ENCODE measurements around the gene GNAI3.

Gene GNAI3

DNA sequence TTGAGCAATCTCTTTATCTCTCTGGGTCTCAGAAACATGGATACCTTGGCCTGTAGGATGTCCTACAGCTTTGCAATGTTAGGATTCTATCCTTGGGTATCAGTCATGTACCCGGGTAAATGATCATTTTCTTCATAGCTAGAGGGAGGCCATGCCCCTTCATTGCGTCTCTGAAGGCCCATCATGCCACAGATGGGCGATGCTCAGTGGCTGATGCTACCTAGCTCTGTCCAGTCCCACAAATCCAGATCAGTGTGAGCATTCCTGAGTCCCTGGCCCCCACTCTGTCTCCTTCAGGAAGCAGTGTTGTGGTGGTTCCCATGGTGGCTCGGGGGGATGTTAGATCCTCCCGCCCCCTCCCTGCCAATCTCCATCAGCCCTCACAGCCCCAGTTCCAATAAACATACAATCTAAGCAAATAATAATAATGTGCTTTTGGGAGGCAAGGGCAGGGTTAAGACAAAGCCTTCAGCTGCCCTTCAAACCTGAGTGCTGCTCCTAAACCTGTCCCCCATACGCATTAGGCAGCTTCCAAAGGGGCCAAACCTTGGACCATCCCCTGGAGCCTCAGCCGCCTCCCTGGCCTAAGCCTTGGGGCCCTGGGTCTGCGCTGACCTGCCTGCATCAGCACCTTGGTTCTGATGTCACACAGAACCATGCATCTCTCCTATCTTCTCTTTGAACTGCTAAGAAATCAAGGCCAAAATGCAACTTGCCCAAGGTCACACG, 9.4 kb upstream of the GNAI3 start:
- Histone ChIP-seq H4K20me1 (ENCODE audit: control insufficient read depth, insufficient read depth, low read depth, low read length) (no peaks in the 10 kb centered on the region), H3K79me2 (ENCODE audit: control insufficient read depth, low read length) (no peaks in the 10 kb centered on the region), H3K9me2 (replicated peaks; ENCODE audit: control insufficient read depth, low read length) (no peaks in the 10 kb centered on the region), H3K27me3 (ENCODE audit: control insufficient read depth, low read length) (peaks cover 11% of the 10 kb centered on the region; the same call in 1 of the 2 replicates), H3F3A (ENCODE audit: control insufficient read depth, insufficient read depth) (no peaks in the 10 kb centered on the region), H3K4me1 (ENCODE audit: control insufficient read depth, low read length) (no peaks in the 10 kb centered on the region), H3K4me3 (ENCODE audit: low read length) (no peak overlapping the region), H3K4me2 (ENCODE audit: low read length) (no peak overlapping the region), H3K36me3 (ENCODE audit: control insufficient read depth, low read length) (no peaks in the 10 kb centered on the region), H3K27ac (ENCODE audit: low read depth, low read length) (no peak overlapping the region), H3K9me3 (ENCODE audit: control insufficient read depth, insufficient read depth, low read length) (no peaks in the 10 kb centered on the region)
- TF ChIP-seq, protein P1, sequence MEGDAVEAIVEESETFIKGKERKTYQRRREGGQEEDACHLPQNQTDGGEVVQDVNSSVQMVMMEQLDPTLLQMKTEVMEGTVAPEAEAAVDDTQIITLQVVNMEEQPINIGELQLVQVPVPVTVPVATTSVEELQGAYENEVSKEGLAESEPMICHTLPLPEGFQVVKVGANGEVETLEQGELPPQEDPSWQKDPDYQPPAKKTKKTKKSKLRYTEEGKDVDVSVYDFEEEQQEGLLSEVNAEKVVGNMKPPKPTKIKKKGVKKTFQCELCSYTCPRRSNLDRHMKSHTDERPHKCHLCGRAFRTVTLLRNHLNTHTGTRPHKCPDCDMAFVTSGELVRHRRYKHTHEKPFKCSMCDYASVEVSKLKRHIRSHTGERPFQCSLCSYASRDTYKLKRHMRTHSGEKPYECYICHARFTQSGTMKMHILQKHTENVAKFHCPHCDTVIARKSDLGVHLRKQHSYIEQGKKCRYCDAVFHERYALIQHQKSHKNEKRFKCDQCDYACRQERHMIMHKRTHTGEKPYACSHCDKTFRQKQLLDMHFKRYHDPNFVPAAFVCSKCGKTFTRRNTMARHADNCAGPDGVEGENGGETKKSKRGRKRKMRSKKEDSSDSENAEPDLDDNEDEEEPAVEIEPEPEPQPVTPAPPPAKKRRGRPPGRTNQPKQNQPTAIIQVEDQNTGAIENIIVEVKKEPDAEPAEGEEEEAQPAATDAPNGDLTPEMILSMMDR (IDR thresholded peaks at IDR 0.05; ENCODE audit: low read depth, low read length, poor library complexity, severe bottlenecking): no peak
- TF ChIP-seq EZH2phosphoT487 (IDR thresholded peaks at IDR 0.05; ENCODE audit: borderline replicate concordance, low read length): no peak

DNA sequence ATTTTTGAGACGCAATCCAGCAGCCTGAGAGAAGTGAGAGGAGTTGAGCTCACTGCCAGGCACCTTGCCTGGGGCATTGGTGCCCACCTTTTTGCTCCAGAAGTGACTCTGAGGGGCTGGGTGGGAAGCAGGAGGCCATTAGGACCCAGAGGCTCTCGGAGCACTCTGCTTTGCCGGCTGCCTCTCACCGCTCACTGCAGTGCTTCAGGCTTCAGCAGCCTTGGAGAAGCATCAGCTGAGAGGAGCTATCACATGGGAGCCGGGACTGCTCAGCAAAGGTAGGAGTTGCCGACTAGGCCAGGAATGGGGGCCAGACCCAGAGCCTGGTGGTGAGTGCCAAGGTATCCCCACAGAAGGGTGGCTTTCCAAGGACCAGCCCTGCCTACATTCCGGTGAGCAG, 8.7 kb upstream of the GNAI3 start, which contains the start of gene GPR61:
Gene GPR61, plus strand, starts transcription at position 197 of the 400 bp plus-strand sequence. CDS start 3,151 bp downstream, outside the sequence.
- Histone ChIP-seq H3F3A (ENCODE audit: control insufficient read depth, insufficient read depth) (no peaks in the 10 kb centered on the region), H3K9me3 (ENCODE audit: control insufficient read depth, insufficient read depth, low read length) (no peaks in the 10 kb centered on the region), H3K79me2 (ENCODE audit: control insufficient read depth, low read length) (no peaks in the 10 kb centered on the region)

DNA sequence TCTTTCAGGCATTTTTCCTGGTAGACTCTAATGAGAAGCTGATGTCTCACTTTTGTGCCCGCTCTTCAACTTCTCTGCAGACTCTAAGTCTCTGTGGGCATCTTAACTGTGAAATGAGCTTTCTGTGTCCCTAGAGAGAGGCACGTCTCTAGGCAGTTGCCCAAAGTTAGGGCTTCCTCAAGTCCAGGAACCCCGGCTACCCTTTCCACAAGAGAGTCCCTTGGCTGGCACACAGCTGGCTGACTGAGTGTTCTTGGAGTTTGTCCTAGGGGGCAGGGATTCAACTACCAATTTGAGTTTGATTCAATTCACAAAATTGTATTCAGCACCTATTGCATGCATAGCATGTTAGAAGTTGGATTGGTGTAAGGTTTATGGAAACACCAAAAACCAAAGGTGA, 7.3 kb upstream of the GNAI3 start:
- Histone ChIP-seq H3K9me2 (replicated peaks; ENCODE audit: control insufficient read depth, low read length) (no peaks in the 10 kb centered on the region), H3K27ac (ENCODE audit: low read depth, low read length) (no peak overlapping the region), H3K4me3 (ENCODE audit: low read length) (no peak overlapping the region), H3K79me2 (ENCODE audit: control insufficient read depth, low read length) (no peaks in the 10 kb centered on the region), H3K4me1 (ENCODE audit: control insufficient read depth, low read length) (no peaks in the 10 kb centered on the region), H3K36me3 (ENCODE audit: control insufficient read depth, low read length) (no peaks in the 10 kb centered on the region), H3K4me2 (ENCODE audit: low read length) (no peak overlapping the region), H3K27me3 (ENCODE audit: control insufficient read depth, low read length) (peaks cover 11% of the 10 kb centered on the region; the same call in 1 of the 2 replicates), H4K20me1 (ENCODE audit: control insufficient read depth, insufficient read depth, low read depth, low read length) (no peaks in the 10 kb centered on the region), H3K9me3 (ENCODE audit: control insufficient read depth, insufficient read depth, low read length) (no peaks in the 10 kb centered on the region), H3F3A (ENCODE audit: control insufficient read depth, insufficient read depth) (no peaks in the 10 kb centered on the region)
- no peak for TF ChIP-seq EZH2phosphoT487 (IDR thresholded peaks at IDR 0.05; ENCODE audit: borderline replicate concordance, low read length)
- TF ChIP-seq, protein P1 (IDR thresholded peaks at IDR 0.05; ENCODE audit: low read depth, low read length, poor library complexity, severe bottlenecking): no peak

More for the DNA sequence above, 8.7 kb upstream of the GNAI3 start, which contains the start of gene GPR61:
- Histone ChIP-seq H3K27me3 (ENCODE audit: control insufficient read depth, low read length) (peaks cover 11% of the 10 kb centered on the region; the same call in 1 of the 2 replicates), H3K27ac (ENCODE audit: low read depth, low read length) (no peak within 1 kb of the TSS), H4K20me1 (ENCODE audit: control insufficient read depth, insufficient read depth, low read depth, low read length) (no peaks in the 10 kb centered on the region), H3K9me2 (replicated peaks; ENCODE audit: control insufficient read depth, low read length) (no peaks in the 10 kb centered on the region), H3K36me3 (ENCODE audit: control insufficient read depth, low read length) (no peaks in the 10 kb centered on the region), H3K4me3 (ENCODE audit: low read length) (no peak within 1 kb of the TSS), H3K4me1 (ENCODE audit: control insufficient read depth, low read length) (no peaks in the 10 kb centered on the region), H3K4me2 (ENCODE audit: low read length) (no peak within 1 kb of the TSS)
- TF ChIP-seq, protein P1 (IDR thresholded peaks at IDR 0.05; ENCODE audit: low read depth, low read length, poor library complexity, severe bottlenecking): no peak
- no peak for TF ChIP-seq EZH2phosphoT487 (IDR thresholded peaks at IDR 0.05; ENCODE audit: borderline replicate concordance, low read length)
